HG03103 (cell line): Measurements from ENCODE around the gene BMP4.

ENCODE experiments used
- ATAC-seq: cut with Tn5 transposase; IDR thresholded peaks from one replicate; pipeline ENCODE4 v1.9.1; 2021; ENCODE audit warnings: low read depth; ENCODE audit not compliant: unreplicated experiment

The BMP4 gene

DNA sequence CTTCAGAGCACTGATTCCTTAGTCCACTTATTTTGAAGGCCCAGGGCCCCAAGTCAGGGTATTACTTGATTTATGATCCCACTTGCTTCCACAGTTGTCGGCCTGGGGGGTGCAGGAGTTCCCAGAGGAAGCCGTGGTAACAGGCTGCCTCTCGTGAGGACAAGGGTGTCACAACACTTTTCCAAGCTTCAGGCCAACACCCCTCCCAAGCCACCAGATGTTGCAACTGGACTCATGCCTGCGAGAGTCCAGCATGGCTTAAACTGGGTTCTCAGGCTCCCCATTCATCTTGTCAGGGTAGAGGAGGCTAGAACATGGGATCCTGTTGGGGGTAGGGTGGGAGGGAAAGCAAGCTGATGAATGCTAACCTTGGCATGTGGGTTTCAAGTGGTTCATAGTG, 56.1 kb downstream of the BMP4 start:
- no peak for ATAC-seq
